Activated gamma-delta T cell treated with anti-CD3 and anti-CD28 coated beads, Interleukin-2, amount 50 U/mL, for 16 hours (primary cell): ENCODE results near the gene FOXF1.

Source experiments
- DNase-seq: peaks from one replicate; pipeline ENCODE4 v3.0.0-alpha.2; 2020; ENCODE audit warnings: low read depth

Gene FOXF1

DNA sequence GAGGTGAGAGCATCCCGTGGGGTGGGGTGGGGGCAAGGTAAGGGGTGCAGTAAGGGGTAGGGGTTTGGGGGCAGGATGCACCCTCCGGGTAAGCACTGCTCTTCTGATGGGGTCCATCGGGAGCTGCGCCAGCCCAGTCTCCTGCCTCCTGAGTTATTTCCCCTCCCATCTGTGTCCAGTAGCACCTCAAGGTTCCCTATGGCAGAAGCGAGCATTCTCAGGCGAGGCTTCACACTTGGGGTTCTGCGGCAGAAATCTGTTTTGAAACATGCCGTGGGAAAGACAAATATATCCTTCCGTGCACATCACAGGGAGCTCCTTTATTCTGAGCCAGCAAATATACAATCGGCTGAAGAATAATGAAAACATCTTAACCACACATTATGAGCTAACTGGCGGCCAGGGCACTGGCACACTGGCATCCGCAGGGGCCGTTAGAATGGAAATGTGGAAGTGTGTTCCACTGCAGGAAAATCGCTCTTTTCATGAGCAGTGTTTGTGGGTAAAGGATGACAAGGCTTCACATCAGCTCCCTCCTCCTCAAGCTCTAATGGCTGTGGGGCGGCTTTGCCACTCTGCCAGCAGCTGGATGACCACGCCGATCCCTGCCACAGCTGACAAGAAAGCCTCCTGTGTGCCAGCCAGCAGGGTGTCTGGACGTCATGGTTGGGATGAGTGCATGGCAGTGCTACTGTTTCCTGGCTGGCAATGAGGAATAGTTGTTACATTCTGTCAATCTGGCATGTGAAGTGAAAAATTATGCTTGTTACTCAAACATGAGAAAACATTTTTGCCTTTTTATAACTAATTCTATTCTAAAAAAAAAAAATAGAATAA is 24.7 kb downstream of the FOXF1 start:
- no peak for DNase-seq

GRCh38 chr16:86536621-86537020 is 26.3 kb downstream of the FOXF1 start:
- DNase-seq, result no peak

DNA sequence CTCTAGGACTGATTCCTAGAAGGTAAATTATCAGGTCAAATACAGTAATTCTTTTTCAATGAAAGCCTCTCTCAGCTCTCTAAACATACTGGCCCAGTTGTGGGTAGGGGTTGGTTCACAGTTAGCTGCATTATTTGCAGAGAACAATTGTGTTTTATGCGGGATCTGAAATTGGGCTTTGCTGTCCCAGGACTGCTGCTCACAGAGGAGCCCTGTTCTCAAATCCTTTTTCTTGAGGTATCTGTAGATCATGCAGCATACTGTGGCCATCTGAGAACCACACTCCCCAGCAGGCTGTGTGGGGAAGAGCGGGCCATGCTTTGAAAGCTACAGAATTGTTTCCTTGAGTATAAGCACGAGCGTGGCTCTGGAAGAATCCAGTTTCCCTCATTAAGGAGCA is 27.2 kb downstream of the FOXF1 start:
- DNase-seq, result no peak

DNA sequence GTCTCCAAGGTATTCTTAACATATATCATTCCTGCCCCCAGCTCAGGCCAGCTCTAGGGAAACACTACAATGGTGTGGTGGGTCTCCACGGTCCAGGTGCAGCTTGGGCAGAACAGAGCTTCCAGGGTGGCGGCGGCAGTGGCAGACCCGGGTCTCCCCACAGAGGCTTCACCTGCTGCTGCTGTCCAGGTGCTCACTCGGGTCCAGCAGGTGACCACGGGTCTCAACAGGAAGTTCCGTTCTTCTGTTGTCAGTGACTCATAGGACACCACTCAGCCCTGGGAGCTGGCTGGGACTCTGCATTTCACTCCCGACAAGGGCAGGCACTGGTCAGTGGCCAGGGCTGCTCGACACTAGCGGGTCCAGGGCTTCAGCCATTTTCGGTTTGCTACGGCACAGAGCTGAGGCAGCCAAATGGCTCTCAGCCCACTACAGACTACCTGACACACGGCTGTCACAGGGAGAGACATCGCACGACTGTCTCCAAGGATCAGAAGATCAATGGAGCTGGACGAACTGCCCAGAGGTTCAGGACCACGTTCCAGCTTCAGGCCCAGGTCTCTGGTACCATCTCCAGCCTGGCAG is 28.0 kb downstream of the FOXF1 start:
- no peak for DNase-seq

- DNase-seq, result no peak
These were observed 30.6 kb downstream of the FOXF1 start for GRCh38 chr16:86540894-86541293.

GRCh38 chr16:86541560-86541959 is 31.2 kb downstream of the FOXF1 start:
- DNase-seq, result no peak

DNA sequence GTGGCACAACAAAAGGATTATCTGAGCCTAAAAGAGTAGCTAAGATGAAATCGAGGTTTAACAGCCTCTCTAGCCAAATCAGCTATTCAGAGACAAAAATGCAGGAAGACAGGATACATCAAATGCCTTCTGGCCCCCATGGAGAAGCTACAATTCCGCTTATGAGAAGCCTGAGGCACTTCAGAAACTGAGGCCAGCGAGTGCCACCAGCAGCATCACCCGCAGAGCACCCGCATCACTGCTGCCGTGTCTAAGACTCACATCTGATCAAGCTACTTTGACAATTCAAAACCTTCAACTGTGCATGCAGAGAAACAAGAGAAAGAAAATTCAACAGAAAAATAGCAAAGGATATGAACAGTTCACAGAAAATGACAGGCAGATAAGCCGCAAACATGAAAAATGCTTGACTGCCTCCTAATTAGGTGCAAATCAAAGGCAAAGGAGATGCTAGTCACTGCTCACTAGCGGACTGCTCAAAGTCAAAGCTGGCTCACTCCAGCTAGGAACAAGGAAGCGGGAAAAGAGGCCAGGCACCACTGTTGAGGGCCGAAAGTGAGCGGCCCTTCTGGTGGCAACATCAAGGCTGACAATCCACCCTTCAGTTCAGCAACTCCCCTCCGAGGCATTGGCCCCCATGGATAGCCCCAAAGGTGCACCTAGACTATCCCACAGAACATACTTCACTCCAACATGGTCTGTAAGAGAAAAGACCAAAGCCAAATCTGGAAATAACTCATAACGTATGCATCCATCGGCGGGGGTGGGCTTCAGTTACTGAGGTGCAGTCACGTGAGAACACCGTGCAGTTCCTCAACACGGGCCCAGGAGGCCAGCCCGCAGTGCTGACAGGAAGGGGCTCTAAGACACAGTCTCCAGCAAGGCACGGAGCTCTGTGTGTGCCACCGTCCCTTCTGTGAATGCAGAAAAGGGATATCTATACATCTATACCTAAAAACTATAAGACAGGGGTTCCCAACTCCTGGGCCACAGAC is 32.7 kb downstream of the FOXF1 start:
- no peak for DNase-seq

DNA sequence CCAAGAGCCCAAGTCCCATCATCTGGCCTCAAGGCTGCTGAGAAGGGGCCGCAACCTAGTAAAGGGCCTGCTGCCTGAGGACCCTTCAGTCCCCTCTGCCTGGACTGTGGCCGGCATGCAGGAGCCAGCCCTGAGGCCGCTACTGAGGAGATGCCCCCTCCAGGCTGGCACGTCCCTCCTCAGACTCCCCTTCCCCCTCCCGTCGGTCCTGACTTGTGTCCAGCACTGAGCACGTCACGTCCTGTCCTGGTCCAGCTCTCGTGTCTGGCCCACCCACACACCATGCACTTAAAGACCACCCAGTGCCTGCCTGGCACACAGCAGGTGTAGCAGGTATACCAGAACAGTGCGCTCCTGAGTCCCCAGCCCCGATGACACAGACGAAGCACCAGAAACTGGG is 35.2 kb downstream of the FOXF1 start:
- DNase-seq, result no peak

GRCh38 chr16:86545954-86546637 is 35.8 kb downstream of the FOXF1 start:
- no peak for DNase-seq

GRCh38 chr16:86546638-86547013 is 36.3 kb downstream of the FOXF1 start:
- DNase-seq, result no peak

DNA sequence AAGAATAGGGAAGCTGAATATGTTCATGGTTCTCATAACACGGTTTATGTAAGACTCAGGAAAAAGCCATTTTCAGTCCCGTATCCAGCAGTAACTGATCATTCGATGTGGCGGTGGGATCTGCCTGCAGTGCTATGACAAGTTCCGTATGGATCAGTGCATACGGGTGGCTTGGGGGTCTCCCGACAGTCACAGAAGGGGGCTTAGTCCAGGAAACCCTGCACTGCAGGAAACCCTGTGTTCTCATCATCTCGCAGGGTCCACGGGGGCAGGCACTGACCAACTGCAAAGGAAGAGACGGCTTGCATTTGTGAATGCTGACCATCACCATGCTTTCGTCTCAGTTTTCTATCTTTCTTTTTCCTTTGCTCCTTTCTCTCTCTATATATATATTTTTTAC is 37.0 kb downstream of the FOXF1 start:
- DNase-seq, result no peak

- no peak for DNase-seq
These were observed 39.0 kb downstream of the FOXF1 start for GRCh38 chr16:86549076-86549892.

GRCh38 chr16:86549893-86550190 is 39.5 kb downstream of the FOXF1 start:
- no peak for DNase-seq

DNA sequence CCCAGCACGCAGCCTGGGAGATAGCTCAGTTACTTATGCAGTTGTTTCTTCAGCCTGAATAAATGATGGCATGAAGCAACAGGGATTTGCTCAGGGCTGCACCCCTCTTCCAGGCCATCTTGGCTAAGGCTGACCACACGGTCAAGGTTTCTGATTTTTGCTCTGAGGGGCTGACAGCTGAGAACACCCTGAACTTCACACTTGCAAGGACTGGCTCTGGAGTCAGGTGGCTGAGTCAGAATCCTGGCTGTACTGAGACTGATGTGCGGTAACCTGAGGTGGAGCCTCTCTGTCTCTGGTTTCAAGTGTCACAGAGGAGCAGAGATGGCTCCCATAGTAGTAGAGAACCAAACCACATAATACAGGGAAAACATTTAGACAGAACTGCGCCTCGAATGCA is 40.0 kb downstream of the FOXF1 start:
- DNase-seq, result no peak

GRCh38 chr16:86553356-86553755 is 43.0 kb downstream of the FOXF1 start:
- no peak for DNase-seq

- no peak for DNase-seq
These were observed 44.2 kb downstream of the FOXF1 start for GRCh38 chr16:86554599-86554916.

DNA sequence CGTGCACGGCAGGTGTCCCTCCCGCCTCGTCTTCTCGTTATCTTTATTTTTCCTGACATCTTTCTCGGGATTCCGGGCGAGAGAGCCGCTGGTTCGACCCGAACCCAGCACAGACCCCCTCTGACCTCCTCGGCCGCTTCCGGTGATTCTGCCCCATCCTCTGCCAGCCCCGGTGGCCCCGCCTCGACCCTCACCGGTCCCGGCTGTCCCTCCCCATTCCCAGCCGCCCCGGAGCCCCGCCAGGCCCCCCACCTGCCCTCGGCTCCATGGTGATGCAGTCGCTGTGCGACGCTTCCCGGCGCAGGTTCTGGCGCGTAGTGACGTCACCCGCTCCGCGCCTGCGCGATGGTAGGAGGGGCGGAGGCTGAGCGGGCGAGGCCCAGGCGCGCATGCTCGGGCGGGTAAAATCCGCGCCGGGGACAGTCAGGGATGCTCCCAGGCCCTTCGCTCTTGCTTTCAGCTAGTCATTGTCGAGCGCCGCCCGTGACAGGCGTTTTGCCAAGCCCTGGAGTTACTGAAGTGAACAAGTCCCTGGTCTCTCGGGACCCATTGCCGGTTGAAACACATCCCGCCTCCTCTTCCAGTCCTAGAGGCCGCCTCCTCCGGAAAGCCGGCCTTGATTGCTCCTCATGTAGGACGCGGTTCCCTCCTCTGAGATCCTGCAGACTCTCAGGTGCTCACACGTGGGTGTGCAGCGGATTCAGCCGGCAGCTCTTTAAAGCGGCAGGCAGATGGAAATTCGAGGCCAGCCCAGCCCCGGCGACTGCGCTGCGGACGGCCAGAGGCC is 44.8 kb downstream of the FOXF1 start, which contains the start of gene MTHFSD:
TSS of gene MTHFSD (minus strand) at position 319 of the 787 bp plus-strand sequence. CDS start at position 268, 51 bp downstream.
- DNase-seq, result peak; percentile 90

DNA sequence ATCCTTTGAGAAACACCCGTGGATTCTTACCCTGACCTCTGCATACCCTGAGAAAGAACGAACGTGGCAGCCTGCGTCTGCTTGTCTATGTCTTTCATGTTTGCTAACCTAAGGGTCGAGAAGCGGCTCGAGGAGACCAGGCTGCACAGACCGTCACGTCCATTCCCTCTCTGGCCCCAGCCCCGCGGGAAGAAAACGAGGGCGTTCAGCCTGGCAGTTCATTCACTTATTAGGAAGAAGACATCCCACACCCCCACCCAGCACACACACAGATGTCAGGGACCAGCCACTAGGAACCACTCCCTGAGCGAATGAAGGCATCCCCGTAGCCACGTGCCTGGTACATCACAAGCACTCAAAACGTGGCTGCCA is 45.4 kb downstream of the FOXF1 start:
- DNase-seq, result no peak

- no peak for DNase-seq
These were observed 46.2 kb downstream of the FOXF1 start for GRCh38 chr16:86556576-86556975.

GRCh38 chr16:86557587-86557986 is 47.3 kb downstream of the FOXF1 start:
- no peak for DNase-seq
